Activated naive CD8-positive, alpha-beta T cell treated with anti-CD3 and anti-CD28 coated beads, Interleukin-2, amount 50 U/mL, for 24 hours (primary cell): ENCODE results near the gene MMP15.
A peak's percentile ranks its signal among the peaks of the same experiment; 100 is the strongest.

Source experiments
- ATAC-seq: fragments of 150-1000 bp; cut with Tn5 transposase; one replicate; pipeline ENCODE4 v1.10.0; 2021
- DNase-seq: peaks from one replicate; pipeline ENCODE4 v3.0.0; 2021
- H3K27ac Mint-ChIP-seq: one replicate; pipeline ENCODE4 v1.8.0; 2021; ENCODE audit warnings: mild to moderate bottlenecking, mixed read lengths
- H3K27me3 Mint-ChIP-seq: one replicate; pipeline ENCODE4 v1.8.0; 2021; ENCODE audit warnings: mixed read lengths
- H3K36me3 Mint-ChIP-seq: one replicate; pipeline ENCODE4 v1.8.0; 2021; ENCODE audit warnings: low read depth, mixed read lengths
- H3K4me1 Mint-ChIP-seq: one replicate; pipeline ENCODE4 v1.8.0; 2021; ENCODE audit warnings: mixed read lengths
- H3K4me3 Mint-ChIP-seq: one replicate; pipeline ENCODE4 v1.8.0; 2021; ENCODE audit warnings: mild to moderate bottlenecking, moderate library complexity, mixed read lengths
- H3K9me3 Mint-ChIP-seq: one replicate; pipeline ENCODE4 v1.8.0; 2021; ENCODE audit warnings: mixed read lengths

Gene MMP15

GRCh38 chr16:58020628-58021521 is 4.7 kb upstream of the MMP15 start:
- Mint-ChIP-seq H3K4me3 (no peak overlapping the region), H3K36me3 (no peaks in the 10 kb centered on the region), H3K27me3 (peaks cover 5% of the 10 kb centered on the region), H3K27ac (no peak overlapping the region), H3K9me3 (no peaks in the 10 kb centered on the region), H3K4me1 (peaks cover 15% of the 10 kb centered on the region)
- no peak for ATAC-seq
- DNase-seq, result peak; percentile 67

GRCh38 chr16:58021661-58022551 is 3.6 kb upstream of the MMP15 start:
- H3K4me3 Mint-ChIP-seq, result no peak overlapping the region
- H3K9me3 Mint-ChIP-seq, result no peaks in the 10 kb centered on the region
- no peaks in the 10 kb centered on the region for H3K36me3 Mint-ChIP-seq
- DNase-seq, result no peak
- ATAC-seq, result no peak
- no peak overlapping the region for H3K27ac Mint-ChIP-seq
- peaks cover 5% of the 10 kb centered on the region for H3K27me3 Mint-ChIP-seq
- H3K4me1 Mint-ChIP-seq, result peaks cover 15% of the 10 kb centered on the region

- ATAC-seq, result no peak
- no peaks in the 10 kb centered on the region for H3K36me3 Mint-ChIP-seq
- peaks cover 15% of the 10 kb centered on the region for H3K4me1 Mint-ChIP-seq
- no peaks in the 10 kb centered on the region for H3K9me3 Mint-ChIP-seq
- no peak overlapping the region for H3K27ac Mint-ChIP-seq
- H3K4me3 Mint-ChIP-seq, result no peak overlapping the region
- peaks cover 5% of the 10 kb centered on the region for H3K27me3 Mint-ChIP-seq
- no peak for DNase-seq
Measured at GRCh38 chr16:58022601-58023371, 2.8 kb upstream of the MMP15 start.

GRCh38 chr16:58024486-58025350 is 836 bp upstream of the MMP15 start:
- Mint-ChIP-seq H3K27me3 (peaks cover 9% of the 10 kb centered on the region), H3K4me3 (peak overlapping the region; percentile 75), H3K27ac (peak overlapping the region; percentile 46), H3K9me3 (no peaks in the 10 kb centered on the region), H3K4me1 (peaks cover 15% of the 10 kb centered on the region), H3K36me3 (no peaks in the 10 kb centered on the region)
- ATAC-seq (no peak), DNase-seq (peak; percentile 15)

- DNase-seq, result peak; percentile 13
- no peaks in the 10 kb centered on the region for H3K9me3 Mint-ChIP-seq
- ATAC-seq, result no peak
- H3K27ac Mint-ChIP-seq, result no peak overlapping the region
- H3K36me3 Mint-ChIP-seq, result no peaks in the 10 kb centered on the region
- H3K27me3 Mint-ChIP-seq, result peaks cover 9% of the 10 kb centered on the region
- peaks cover 8% of the 10 kb centered on the region for H3K4me1 Mint-ChIP-seq
- H3K4me3 Mint-ChIP-seq, result peak overlapping the region; percentile 38
Measured at GRCh38 chr16:58026139-58026704, 668 bp downstream of the MMP15 start.

- H3K4me3 Mint-ChIP-seq, result peak overlapping the region; percentile 38
- peaks cover 9% of the 10 kb centered on the region for H3K27me3 Mint-ChIP-seq
- H3K4me1 Mint-ChIP-seq, result peaks cover 8% of the 10 kb centered on the region
- H3K27ac Mint-ChIP-seq, result no peak overlapping the region
- ATAC-seq (no peak), DNase-seq (peak; percentile 13)
- H3K9me3 Mint-ChIP-seq, result no peaks in the 10 kb centered on the region
- H3K36me3 Mint-ChIP-seq, result no peaks in the 10 kb centered on the region
Measured at GRCh38 chr16:58026705-58027160, 1.2 kb downstream of the MMP15 start.

- no peak overlapping the region for H3K4me3 Mint-ChIP-seq
- H3K4me1 Mint-ChIP-seq, result peaks cover 8% of the 10 kb centered on the region
- no peak for ATAC-seq
- no peaks in the 10 kb centered on the region for H3K9me3 Mint-ChIP-seq
- no peak for DNase-seq
- peaks cover 9% of the 10 kb centered on the region for H3K27me3 Mint-ChIP-seq
- H3K36me3 Mint-ChIP-seq, result no peaks in the 10 kb centered on the region
- no peak overlapping the region for H3K27ac Mint-ChIP-seq
Measured at GRCh38 chr16:58027161-58027915, 1.8 kb downstream of the MMP15 start.

- no peaks in the 10 kb centered on the region for H3K36me3 Mint-ChIP-seq
- peaks cover 9% of the 10 kb centered on the region for H3K27me3 Mint-ChIP-seq
- no peak overlapping the region for H3K27ac Mint-ChIP-seq
- no peak for ATAC-seq
- no peak for DNase-seq
- no peaks in the 10 kb centered on the region for H3K9me3 Mint-ChIP-seq
- H3K4me3 Mint-ChIP-seq, result no peak overlapping the region
- peaks cover 8% of the 10 kb centered on the region for H3K4me1 Mint-ChIP-seq
Measured at GRCh38 chr16:58027916-58028455, 2.4 kb downstream of the MMP15 start.

GRCh38 chr16:58028541-58029070 is 3.1 kb downstream of the MMP15 start:
- Mint-ChIP-seq H3K27me3 (peaks cover 9% of the 10 kb centered on the region), H3K36me3 (no peaks in the 10 kb centered on the region), H3K27ac (no peak overlapping the region), H3K4me1 (peaks cover 8% of the 10 kb centered on the region), H3K4me3 (no peak overlapping the region), H3K9me3 (no peaks in the 10 kb centered on the region)
- ATAC-seq (no peak), DNase-seq (no peak)

GRCh38 chr16:58029410-58029809 is 3.9 kb downstream of the MMP15 start:
- Mint-ChIP-seq H3K36me3 (no peaks in the 10 kb centered on the region), H3K9me3 (no peaks in the 10 kb centered on the region), H3K4me3 (no peak overlapping the region), H3K4me1 (peaks cover 7% of the 10 kb centered on the region), H3K27me3 (peaks cover 9% of the 10 kb centered on the region), H3K27ac (no peak overlapping the region)
- no peak for DNase-seq
- ATAC-seq, result no peak

GRCh38 chr16:58030136-58030840 is 4.7 kb downstream of the MMP15 start:
- peaks cover 3% of the 10 kb centered on the region for H3K27me3 Mint-ChIP-seq
- H3K9me3 Mint-ChIP-seq, result no peaks in the 10 kb centered on the region
- no peak overlapping the region for H3K27ac Mint-ChIP-seq
- DNase-seq, result no peak
- no peaks in the 10 kb centered on the region for H3K4me1 Mint-ChIP-seq
- no peaks in the 10 kb centered on the region for H3K36me3 Mint-ChIP-seq
- no peak overlapping the region for H3K4me3 Mint-ChIP-seq
- ATAC-seq, result no peak
